HEK293 (cell line): ENCODE measurements around the gene RANBP10.
A peak's percentile ranks its signal among the peaks of the same experiment; 100 is the strongest.

Experiments
- GFI1B ChIP-seq: fragments of 450-650 bp; formaldehyde crosslinking; IDR thresholded peaks from 2 replicates; pipeline ENCODE4 v1.5.1; 2016; ENCODE audit warnings: missing biosample characterization, missing genetic modification characterization
- GLI4 ChIP-seq: fragments of 450-650 bp; formaldehyde crosslinking; IDR thresholded peaks from 2 replicates; pipeline ENCODE4 v1.5.1; 2016; ENCODE audit warnings: missing biosample characterization, missing genetic modification characterization
- GLIS1 ChIP-seq: fragments of 450-650 bp; formaldehyde crosslinking; IDR thresholded peaks from 2 replicates; pipeline ENCODE4 v1.5.1; 2016; ENCODE audit warnings: missing biosample characterization, missing genetic modification characterization
- OSR2 ChIP-seq: fragments of 450-650 bp; formaldehyde crosslinking; IDR thresholded peaks from 2 replicates; pipeline ENCODE4 v1.5.1; 2016; ENCODE audit warnings: missing biosample characterization, missing genetic modification characterization
- OVOL3 ChIP-seq: fragments of 450-650 bp; formaldehyde crosslinking; IDR thresholded peaks from 2 replicates; pipeline ENCODE4 v1.5.1; 2016; ENCODE audit warnings: missing biosample characterization, missing genetic modification characterization
- SCRT2 ChIP-seq: fragments of 450-650 bp; formaldehyde crosslinking; IDR thresholded peaks from 2 replicates; pipeline ENCODE4 v1.5.1; 2016; ENCODE audit warnings: missing biosample characterization, missing genetic modification characterization
- ZFP69B ChIP-seq: fragments of 450-650 bp; formaldehyde crosslinking; IDR thresholded peaks from 2 replicates; pipeline ENCODE4 v1.5.1; 2016; ENCODE audit warnings: missing biosample characterization, missing genetic modification characterization
- ZNF10 ChIP-seq: fragments of 450-650 bp; formaldehyde crosslinking; IDR thresholded peaks from 2 replicates; pipeline ENCODE4 v1.5.1; 2017; ENCODE audit warnings: missing biosample characterization, missing genetic modification characterization
- ZNF211 ChIP-seq: fragments of 450-650 bp; formaldehyde crosslinking; IDR thresholded peaks from 2 replicates; pipeline ENCODE4 v1.5.1; 2016; ENCODE audit warnings: low read depth, missing biosample characterization, missing genetic modification characterization
- ZNF223 ChIP-seq: fragments of 450-650 bp; formaldehyde crosslinking; IDR thresholded peaks from 2 replicates; pipeline ENCODE4 v1.5.1; 2016; ENCODE audit warnings: missing biosample characterization, missing genetic modification characterization
- ZNF266 ChIP-seq: fragments of 450-650 bp; formaldehyde crosslinking; IDR thresholded peaks from 2 replicates; pipeline ENCODE4 v1.5.1; 2016; ENCODE audit warnings: missing biosample characterization, missing genetic modification characterization, low read depth
- ZNF302 ChIP-seq: fragments of 450-650 bp; formaldehyde crosslinking; IDR thresholded peaks from 2 replicates; pipeline ENCODE4 v1.5.1; 2016; ENCODE audit warnings: missing biosample characterization, missing genetic modification characterization, low read depth
- ZNF311 ChIP-seq: fragments of 450-650 bp; formaldehyde crosslinking; IDR thresholded peaks from 2 replicates; pipeline ENCODE4 v1.5.1; 2017; ENCODE audit warnings: missing biosample characterization, missing genetic modification characterization, borderline replicate concordance
- ZNF341 ChIP-seq: fragments of 450-650 bp; formaldehyde crosslinking; IDR thresholded peaks from 2 replicates; pipeline ENCODE4; 2016; ENCODE audit warnings: low read depth, missing biosample characterization, missing genetic modification characterization
- ZNF350 ChIP-seq: fragments of 450-650 bp; formaldehyde crosslinking; IDR thresholded peaks from 2 replicates; pipeline ENCODE4 v1.5.0; 2017; ENCODE audit warnings: missing biosample characterization, mild to moderate bottlenecking, missing genetic modification characterization
- ZNF404 ChIP-seq: fragments of 450-650 bp; formaldehyde crosslinking; IDR thresholded peaks from 2 replicates; pipeline ENCODE4 v1.5.1; 2017; ENCODE audit warnings: missing biosample characterization, missing genetic modification characterization
- ZNF48 ChIP-seq: fragments of 450-650 bp; formaldehyde crosslinking; IDR thresholded peaks from 2 replicates; pipeline ENCODE4 v1.5.1; 2016; ENCODE audit warnings: missing biosample characterization, missing genetic modification characterization
- ZNF555 ChIP-seq: fragments of 450-650 bp; formaldehyde crosslinking; conservative IDR thresholded peaks from 2 replicates; pipeline ENCODE4 v1.5.1; 2017; ENCODE audit warnings: missing biosample characterization, mild to moderate bottlenecking, missing genetic modification characterization, inconsistent platforms
- ZNF560 ChIP-seq: fragments of 450-650 bp; formaldehyde crosslinking; IDR thresholded peaks from 2 replicates; pipeline ENCODE4 v1.5.1; 2017; ENCODE audit warnings: missing biosample characterization, missing genetic modification characterization, borderline replicate concordance
- ZNF596 ChIP-seq: fragments of 450-650 bp; IDR thresholded peaks from 2 replicates; pipeline ENCODE4 v1.5.0; 2018; ENCODE audit warnings: missing biosample characterization, mild to moderate bottlenecking, missing genetic modification characterization, moderate library complexity
- ZNF610 ChIP-seq: fragments of 450-650 bp; formaldehyde crosslinking; IDR thresholded peaks from 2 replicates; pipeline ENCODE4 v1.5.1; 2016; ENCODE audit warnings: missing biosample characterization, missing genetic modification characterization, borderline replicate concordance
- ZNF768 ChIP-seq: fragments of 450-650 bp; formaldehyde crosslinking; IDR thresholded peaks from 2 replicates; pipeline ENCODE4 v1.5.1; 2018; ENCODE audit warnings: missing biosample characterization, mild to moderate bottlenecking, missing genetic modification characterization
- TF ChIP-seq, protein P1 (sequence below): fragments of 450-650 bp; formaldehyde crosslinking; IDR thresholded peaks from 2 replicates; pipeline ENCODE4 v1.5.1; 2017; ENCODE audit warnings: missing biosample characterization, missing genetic modification characterization
- TF ChIP-seq, protein P2 (sequence below): fragments of 450-650 bp; formaldehyde crosslinking; IDR thresholded peaks from 2 replicates; pipeline ENCODE4; 2016; ENCODE audit warnings: missing biosample characterization, missing genetic modification characterization
- TF ChIP-seq, protein P3 (sequence below): fragments of 450-650 bp; formaldehyde crosslinking; IDR thresholded peaks from 2 replicates; pipeline ENCODE4 v1.5.1; 2016; ENCODE audit warnings: missing biosample characterization, missing genetic modification characterization
- TF ChIP-seq, protein P4 (sequence below): fragments of 450-650 bp; IDR thresholded peaks from 2 replicates; pipeline ENCODE4 v1.5.1; 2018; ENCODE audit warnings: missing biosample characterization, mild to moderate bottlenecking, missing genetic modification characterization
- TF ChIP-seq, protein P5 (sequence below): fragments of 450-650 bp; formaldehyde crosslinking; IDR thresholded peaks from 2 replicates; pipeline ENCODE4 v1.5.1; 2016; ENCODE audit warnings: missing biosample characterization, missing genetic modification characterization
- TF ChIP-seq, protein P6 (sequence below): fragments of 450-650 bp; formaldehyde crosslinking; IDR thresholded peaks from 2 replicates; pipeline ENCODE4 v1.5.1; 2016; ENCODE audit warnings: missing biosample characterization, missing genetic modification characterization, low read depth

RANBP10 gene

DNA sequence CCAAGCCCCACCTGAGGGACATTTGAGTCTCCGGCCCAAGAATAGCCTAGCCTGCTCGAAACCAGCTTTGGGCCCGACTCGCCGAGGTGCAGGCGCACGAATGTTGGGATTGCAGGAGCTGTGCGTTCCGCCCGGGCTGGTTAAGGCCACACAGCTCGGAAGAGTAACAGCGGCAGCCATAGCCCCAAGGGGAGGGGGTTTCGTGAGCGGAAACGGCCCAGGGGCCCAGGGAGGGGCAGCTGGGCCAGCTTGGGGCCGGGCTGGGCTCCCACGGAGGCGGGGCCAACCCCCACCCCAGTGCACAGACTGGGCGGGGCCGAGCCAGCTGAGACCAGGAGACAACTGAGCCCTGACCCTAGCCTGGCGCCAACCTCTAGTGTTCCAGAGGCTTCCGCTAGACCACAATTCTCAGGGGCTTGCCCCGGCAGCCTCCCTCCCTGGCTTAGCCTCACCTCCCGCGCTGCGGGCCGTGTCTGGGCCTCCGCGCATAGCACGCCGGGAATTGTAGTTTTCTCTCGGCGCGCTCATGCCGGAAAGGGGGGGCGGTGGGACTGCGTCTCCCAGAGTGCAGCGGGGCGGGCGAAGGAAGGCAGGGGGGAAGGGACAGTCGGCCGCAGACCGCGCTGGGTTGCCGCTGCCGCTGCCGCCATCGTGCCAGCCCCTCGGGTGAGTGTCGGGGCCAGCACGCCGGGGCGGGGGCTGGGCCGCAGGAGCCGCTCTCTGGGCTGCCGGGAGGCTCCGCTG lies 40.1 kb upstream of the RANBP10 start, which contains the start of gene NUTF2 (continued):
- TF ChIP-seq, protein P1, sequence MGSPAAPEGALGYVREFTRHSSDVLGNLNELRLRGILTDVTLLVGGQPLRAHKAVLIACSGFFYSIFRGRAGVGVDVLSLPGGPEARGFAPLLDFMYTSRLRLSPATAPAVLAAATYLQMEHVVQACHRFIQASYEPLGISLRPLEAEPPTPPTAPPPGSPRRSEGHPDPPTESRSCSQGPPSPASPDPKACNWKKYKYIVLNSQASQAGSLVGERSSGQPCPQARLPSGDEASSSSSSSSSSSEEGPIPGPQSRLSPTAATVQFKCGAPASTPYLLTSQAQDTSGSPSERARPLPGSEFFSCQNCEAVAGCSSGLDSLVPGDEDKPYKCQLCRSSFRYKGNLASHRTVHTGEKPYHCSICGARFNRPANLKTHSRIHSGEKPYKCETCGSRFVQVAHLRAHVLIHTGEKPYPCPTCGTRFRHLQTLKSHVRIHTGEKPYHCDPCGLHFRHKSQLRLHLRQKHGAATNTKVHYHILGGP: no peak
- 0 out of 2 replicates have a peak, but pooled peaks have one; percentile 26 for TF ChIP-seq OVOL3
- peak; percentile 64 for TF ChIP-seq OSR2
- no peak for TF ChIP-seq ZNF266 (tag by site-specific recombination)
- no peak for TF ChIP-seq GLI4
- TF ChIP-seq, protein P2, sequence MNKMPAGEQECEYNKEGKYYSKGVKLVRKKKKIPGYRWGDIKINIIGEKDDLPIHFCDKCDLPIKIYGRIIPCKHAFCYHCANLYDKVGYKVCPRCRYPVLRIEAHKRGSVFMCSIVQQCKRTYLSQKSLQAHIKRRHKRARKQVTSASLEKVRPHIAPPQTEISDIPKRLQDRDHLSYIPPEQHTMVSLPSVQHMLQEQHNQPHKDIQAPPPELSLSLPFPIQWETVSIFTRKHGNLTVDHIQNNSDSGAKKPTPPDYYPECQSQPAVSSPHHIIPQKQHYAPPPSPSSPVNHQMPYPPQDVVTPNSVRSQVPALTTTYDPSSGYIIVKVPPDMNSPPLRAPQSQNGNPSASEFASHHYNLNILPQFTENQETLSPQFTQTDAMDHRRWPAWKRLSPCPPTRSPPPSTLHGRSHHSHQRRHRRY (tag by site-specific recombination): no peak
- TF ChIP-seq, protein P3, sequence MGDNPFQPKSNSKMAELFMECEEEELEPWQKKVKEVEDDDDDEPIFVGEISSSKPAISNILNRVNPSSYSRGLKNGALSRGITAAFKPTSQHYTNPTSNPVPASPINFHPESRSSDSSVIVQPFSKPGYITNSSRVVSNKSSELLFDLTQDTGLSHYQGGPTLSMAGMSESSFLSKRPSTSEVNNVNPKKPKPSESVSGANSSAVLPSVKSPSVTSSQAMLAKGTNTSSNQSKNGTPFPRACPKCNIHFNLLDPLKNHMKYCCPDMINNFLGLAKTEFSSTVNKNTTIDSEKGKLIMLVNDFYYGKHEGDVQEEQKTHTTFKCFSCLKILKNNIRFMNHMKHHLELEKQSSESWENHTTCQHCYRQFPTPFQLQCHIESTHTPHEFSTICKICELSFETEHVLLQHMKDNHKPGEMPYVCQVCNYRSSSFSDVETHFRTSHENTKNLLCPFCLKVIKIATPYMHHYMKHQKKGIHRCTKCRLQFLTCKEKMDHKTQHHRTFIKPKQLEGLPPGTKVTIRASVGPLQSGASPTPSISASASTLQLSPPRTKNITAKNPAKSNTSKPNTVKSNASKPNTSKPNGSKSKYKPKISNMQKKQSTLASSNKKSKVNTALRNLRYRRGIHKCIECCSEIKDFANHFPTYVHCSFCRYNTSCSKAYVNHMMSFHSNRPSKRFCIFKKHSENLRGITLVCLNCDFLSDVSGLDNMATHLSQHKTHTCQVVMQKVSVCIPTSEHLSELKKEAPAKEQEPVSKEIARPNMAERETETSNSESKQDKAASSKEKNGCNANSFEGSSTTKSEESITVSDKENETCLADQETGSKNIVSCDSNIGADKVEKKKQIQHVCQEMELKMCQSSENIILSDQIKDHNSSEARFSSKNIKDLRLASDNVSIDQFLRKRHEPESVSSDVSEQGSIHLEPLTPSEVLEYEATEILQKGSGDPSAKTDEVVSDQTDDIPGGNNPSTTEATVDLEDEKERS (tag by site-specific recombination): no peak
- TF ChIP-seq ZNF560 (tag by site-specific recombination): no peak
- TF ChIP-seq GLIS1 (tag by site-specific recombination): peak; percentile 96
- TF ChIP-seq ZNF223 (tag by site-specific recombination): no peak
- no peak for TF ChIP-seq ZNF302 (tag by site-specific recombination)
- no peak for TF ChIP-seq ZNF555 (tag by site-specific recombination)
- no peak for TF ChIP-seq ZNF311 (tag by site-specific recombination)
- TF ChIP-seq, protein P4, sequence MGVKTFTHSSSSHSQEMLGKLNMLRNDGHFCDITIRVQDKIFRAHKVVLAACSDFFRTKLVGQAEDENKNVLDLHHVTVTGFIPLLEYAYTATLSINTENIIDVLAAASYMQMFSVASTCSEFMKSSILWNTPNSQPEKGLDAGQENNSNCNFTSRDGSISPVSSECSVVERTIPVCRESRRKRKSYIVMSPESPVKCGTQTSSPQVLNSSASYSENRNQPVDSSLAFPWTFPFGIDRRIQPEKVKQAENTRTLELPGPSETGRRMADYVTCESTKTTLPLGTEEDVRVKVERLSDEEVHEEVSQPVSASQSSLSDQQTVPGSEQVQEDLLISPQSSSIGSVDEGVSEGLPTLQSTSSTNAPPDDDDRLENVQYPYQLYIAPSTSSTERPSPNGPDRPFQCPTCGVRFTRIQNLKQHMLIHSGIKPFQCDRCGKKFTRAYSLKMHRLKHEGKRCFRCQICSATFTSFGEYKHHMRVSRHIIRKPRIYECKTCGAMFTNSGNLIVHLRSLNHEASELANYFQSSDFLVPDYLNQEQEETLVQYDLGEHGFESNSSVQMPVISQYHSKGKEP: peak; percentile 10; the same call in 1 of the 2 replicates
- peak; percentile 36; the same call in 1 of the 2 replicates for TF ChIP-seq ZNF768
- no peak for TF ChIP-seq ZNF404 (tag by site-specific recombination)
- no peak for TF ChIP-seq GFI1B (tag by site-specific recombination)
- no peak for TF ChIP-seq ZNF596 (tag by site-specific recombination)
- TF ChIP-seq ZNF211 (tag by site-specific recombination): no peak
- TF ChIP-seq, protein P5, sequence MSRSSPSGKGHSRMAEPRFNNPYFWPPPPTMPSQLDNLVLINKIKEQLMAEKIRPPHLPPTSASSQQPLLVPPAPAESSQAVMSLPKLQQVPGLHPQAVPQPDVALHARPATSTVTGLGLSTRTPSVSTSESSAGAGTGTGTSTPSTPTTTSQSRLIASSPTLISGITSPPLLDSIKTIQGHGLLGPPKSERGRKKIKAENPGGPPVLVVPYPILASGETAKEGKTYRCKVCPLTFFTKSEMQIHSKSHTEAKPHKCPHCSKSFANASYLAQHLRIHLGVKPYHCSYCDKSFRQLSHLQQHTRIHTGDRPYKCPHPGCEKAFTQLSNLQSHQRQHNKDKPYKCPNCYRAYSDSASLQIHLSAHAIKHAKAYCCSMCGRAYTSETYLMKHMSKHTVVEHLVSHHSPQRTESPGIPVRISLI: no peak
- no peak for TF ChIP-seq SCRT2 (tag by site-specific recombination)
- peak; percentile 92 for TF ChIP-seq ZNF341 (tag by site-specific recombination)
- TF ChIP-seq ZNF10 (tag by site-specific recombination): no peak
- no peak for TF ChIP-seq ZNF610 (tag by site-specific recombination)
- no peak for TF ChIP-seq ZNF350
- TF ChIP-seq, protein P6, sequence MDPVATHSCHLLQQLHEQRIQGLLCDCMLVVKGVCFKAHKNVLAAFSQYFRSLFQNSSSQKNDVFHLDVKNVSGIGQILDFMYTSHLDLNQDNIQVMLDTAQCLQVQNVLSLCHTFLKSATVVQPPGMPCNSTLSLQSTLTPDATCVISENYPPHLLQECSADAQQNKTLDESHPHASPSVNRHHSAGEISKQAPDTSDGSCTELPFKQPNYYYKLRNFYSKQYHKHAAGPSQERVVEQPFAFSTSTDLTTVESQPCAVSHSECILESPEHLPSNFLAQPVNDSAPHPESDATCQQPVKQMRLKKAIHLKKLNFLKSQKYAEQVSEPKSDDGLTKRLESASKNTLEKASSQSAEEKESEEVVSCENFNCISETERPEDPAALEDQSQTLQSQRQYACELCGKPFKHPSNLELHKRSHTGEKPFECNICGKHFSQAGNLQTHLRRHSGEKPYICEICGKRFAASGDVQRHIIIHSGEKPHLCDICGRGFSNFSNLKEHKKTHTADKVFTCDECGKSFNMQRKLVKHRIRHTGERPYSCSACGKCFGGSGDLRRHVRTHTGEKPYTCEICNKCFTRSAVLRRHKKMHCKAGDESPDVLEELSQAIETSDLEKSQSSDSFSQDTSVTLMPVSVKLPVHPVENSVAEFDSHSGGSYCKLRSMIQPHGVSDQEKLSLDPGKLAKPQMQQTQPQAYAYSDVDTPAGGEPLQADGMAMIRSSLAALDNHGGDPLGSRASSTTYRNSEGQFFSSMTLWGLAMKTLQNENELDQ (tag by site-specific recombination): no peak
- TF ChIP-seq ZFP69B (tag by site-specific recombination): 0 out of 2 replicates have a peak, but pooled peaks have one; percentile 29
- TF ChIP-seq ZNF48 (tag by site-specific recombination): no peak
